NB4 (cell line): ENCODE data around the gene ISG20.
"Not testable (repeated sequence)": the region's sequence is repeated elsewhere in the genome, so short reads cannot be mapped to it uniquely, and the experiment has no call there.

Source experiments
- DNase-seq: peaks from one replicate; pipeline ENCODE4 v3.0.0; 2010; ENCODE audit warnings: low read depth
- H3K4me3 ChIP-seq: one replicate; pipeline ENCODE4 v1.5.1; 2011; ENCODE audit warnings: mild to moderate bottlenecking, low read depth, low read length, moderate library complexity
- MYC ChIP-seq: IDR thresholded peaks from 2 replicates; pipeline ENCODE4 v1.6.1; 2011; ENCODE audit warnings: low read depth, low read length
- POLR2A ChIP-seq: IDR thresholded peaks from 2 replicates; pipeline ENCODE4 v1.6.1; 2011; ENCODE audit warnings: mild to moderate bottlenecking; ENCODE audit not compliant: insufficient read length; ENCODE audit errors: extremely low read depth
- TF ChIP-seq, protein P1 (sequence below): IDR thresholded peaks from 2 replicates; pipeline ENCODE4 v1.6.1; 2011; ENCODE audit warnings: low read depth, low read length
- TF ChIP-seq, protein P2 (sequence below): IDR thresholded peaks from one replicate; pipeline ENCODE4 v1.5.1; 2012; ENCODE audit warnings: low read depth, low read length

ISG20 gene

DNA sequence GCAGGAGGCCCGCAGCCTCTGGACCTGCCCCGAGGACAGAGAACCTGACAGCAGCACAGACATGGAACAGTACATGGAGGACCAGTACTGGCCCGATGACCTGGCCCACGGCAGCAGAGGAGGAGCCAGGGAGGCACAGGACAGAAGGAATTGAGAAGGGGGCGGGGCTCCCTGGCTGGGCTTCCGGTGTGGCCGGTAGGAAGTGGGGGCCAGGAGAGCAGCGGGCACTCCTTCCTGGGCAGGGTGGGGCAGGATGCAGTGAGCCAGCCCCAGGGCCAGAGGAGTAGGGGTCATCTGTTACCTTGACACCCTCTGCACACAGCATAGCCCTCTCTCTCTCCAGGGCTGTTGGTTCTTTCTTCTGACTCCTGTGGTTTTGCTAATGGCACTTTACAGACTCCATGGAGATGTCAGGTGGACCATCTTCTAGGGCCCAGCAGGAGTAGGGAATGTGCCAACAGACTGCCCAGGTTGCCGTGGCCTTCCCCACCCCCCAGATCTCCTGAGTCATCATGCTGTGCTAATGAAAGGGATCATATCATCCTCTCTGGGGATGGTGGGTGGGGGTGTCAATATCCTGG is 8.6 kb upstream of the ISG20 start:
- no peak for DNase-seq
- no peak overlapping the region for H3K4me3 ChIP-seq
- TF ChIP-seq MYC, result no peak
- TF ChIP-seq, protein P1, sequence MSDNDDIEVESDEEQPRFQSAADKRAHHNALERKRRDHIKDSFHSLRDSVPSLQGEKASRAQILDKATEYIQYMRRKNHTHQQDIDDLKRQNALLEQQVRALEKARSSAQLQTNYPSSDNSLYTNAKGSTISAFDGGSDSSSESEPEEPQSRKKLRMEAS, result no peak
- no peak for TF ChIP-seq POLR2A
- TF ChIP-seq, protein P2, sequence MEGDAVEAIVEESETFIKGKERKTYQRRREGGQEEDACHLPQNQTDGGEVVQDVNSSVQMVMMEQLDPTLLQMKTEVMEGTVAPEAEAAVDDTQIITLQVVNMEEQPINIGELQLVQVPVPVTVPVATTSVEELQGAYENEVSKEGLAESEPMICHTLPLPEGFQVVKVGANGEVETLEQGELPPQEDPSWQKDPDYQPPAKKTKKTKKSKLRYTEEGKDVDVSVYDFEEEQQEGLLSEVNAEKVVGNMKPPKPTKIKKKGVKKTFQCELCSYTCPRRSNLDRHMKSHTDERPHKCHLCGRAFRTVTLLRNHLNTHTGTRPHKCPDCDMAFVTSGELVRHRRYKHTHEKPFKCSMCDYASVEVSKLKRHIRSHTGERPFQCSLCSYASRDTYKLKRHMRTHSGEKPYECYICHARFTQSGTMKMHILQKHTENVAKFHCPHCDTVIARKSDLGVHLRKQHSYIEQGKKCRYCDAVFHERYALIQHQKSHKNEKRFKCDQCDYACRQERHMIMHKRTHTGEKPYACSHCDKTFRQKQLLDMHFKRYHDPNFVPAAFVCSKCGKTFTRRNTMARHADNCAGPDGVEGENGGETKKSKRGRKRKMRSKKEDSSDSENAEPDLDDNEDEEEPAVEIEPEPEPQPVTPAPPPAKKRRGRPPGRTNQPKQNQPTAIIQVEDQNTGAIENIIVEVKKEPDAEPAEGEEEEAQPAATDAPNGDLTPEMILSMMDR, result no peak

DNA sequence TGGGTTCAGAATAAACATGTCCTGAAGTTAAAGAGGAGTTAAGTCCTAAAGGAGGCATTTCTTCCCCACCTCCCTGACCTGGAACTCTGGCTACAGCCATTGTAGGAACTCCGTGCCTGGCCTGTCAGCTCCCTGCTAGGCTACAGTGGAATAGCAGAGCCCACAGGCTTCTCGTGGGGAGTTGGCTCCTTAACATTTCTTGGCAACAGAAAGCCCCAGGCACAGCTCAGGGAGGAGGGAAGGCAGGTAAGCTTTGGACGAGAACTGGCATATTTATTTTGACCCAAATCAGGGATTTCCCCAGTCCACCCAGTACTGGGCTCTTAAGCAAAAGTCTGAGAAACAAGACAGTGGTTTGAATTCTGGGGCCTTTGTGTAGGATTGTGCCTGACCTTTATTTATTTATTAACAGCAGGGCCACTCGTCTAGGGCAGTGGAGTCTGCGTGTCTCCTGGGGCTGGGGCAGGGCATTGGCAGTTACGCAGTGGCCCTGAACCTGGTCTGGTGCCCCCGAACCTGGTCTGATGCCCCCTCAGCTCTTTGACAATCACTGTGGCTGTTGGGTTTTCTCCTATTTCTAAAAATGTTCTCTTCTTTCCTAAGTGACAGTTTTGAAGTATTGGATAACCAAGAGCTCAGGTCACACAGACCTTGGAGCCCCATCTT is 7.9 kb upstream of the ISG20 start:
- DNase-seq, result no peak
- no peak overlapping the region for H3K4me3 ChIP-seq
- TF ChIP-seq, protein P1, result no peak
- TF ChIP-seq, protein P2, result no peak
- no peak for TF ChIP-seq MYC

DNA sequence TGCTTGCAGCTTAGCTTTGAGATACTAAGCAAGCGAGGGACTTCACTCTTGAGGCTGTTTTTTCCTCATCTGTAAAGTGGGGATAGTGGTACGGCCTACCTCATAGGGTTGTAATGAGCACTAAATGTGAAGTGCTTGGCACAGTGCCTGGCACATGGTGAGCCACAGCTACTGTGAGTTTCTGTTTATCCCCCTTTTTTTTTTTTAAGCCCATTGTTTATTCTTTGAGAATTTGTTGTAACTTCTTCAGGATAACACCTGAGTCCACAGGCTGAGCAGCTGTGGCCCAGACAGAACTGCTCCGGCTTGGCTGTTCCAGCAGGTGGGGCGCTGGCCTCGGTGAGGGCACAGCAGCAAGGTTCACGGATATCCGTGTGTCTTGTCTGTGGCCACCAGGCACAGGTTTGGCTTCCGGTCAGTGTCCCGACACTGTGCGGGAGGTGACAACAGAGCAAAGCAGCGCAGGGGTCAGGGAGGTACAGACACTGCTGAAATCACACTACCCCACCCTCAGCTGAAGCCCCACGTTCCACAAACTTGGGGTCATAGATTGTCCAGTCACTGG is 7.3 kb upstream of the ISG20 start:
- H3K4me3 ChIP-seq, result no peak overlapping the region
- TF ChIP-seq, protein P1, result no peak
- TF ChIP-seq MYC (no peak), POLR2A (no peak)
- TF ChIP-seq, protein P2, result no peak
- no peak for DNase-seq

DNA sequence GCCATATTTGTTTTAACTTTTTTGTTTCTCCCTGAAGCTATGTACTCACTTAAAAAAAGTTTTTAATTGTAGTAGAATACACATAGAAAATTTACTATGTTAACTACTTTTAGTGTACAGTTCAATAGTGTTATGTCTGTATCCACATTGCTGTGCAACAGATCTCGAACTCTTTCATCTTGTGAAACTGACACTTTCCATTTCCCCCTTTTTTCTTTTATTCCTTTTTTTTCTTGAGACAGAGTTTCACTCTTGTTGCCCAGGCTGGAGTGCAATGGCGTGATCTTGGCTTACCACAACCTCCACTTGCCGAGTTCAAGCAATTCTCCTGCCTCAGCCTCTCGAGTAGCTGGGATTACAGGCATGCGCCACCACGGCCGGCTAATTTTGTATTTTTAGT is 6.0 kb upstream of the ISG20 start:
- not testable (repeated sequence) for H3K4me3 ChIP-seq, DNase-seq

DNA sequence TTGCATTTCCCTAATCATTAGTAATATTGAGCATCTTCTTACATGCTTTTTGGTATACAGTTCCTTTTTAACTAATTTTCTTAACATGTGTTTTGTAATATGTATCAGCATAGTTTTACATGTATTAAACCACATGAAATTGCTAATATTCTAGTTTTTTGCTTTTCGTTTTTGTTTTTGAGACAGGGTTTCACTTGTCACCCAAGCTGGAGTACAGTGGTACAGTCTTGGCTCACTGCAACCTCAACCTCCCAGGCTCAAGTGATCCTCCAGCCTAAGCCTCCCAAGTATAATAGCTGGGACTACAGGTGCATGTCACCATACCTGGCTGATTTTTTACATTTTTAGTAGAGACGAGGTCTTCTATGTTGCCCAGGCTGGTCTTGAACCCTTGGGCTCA is 4.4 kb upstream of the ISG20 start:
- no peak overlapping the region for H3K4me3 ChIP-seq
- TF ChIP-seq, protein P2, result no peak
- TF ChIP-seq POLR2A (no peak), MYC (no peak)
- TF ChIP-seq, protein P1, result no peak

DNA sequence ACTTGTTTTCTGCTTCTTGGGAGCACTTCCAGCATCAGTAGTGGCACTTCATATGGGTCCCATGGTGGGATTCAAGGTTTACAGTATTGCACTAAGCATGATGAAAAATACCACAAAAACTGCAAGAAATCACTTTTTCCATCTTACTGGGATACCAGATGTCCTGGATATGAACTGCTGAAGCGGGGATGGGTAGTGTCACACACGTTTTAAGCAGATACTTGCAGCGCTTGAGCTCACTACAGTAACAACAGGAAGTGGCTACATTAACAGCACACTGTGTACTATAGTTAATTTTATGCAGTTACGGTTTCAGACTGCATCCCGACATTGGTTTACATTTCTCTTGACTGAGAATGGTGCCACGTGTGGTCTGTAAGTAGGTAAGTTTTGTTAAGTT is 3.5 kb upstream of the ISG20 start:
- H3K4me3 ChIP-seq, result no peak overlapping the region
- no peak for TF ChIP-seq POLR2A
- TF ChIP-seq MYC, result no peak
- TF ChIP-seq, protein P2, result no peak
- TF ChIP-seq, protein P1, result no peak
- DNase-seq, result no peak

More for the DNA sequence above, 4.4 kb upstream of the ISG20 start:
- no peak for DNase-seq
